ENCODE results near the gene TRPM2.

The TRPM2 gene

GRCh38 chr21:44331650-44332307 is 21.6 kb upstream of the TRPM2 start:
- TF ChIP-seq CTCF (IDR thresholded peaks at IDR 0.05; ENCODE audit: insufficient read depth, low read length, missing control alignments): no peak
- no peak for DNase-seq (ENCODE audit: low read depth, low spot score)
- ChIA-PET CTCF (interaction anchor here (0.9 kb wide), 1 partner anchor 12 kb away, joined by 3 read pairs; no protein-coding TSS in a partner anchor), POLR2A (no interaction called here)
- H3K4me3 ChIP-seq (ENCODE audit: low read depth, low read length): no peak overlapping the region

GRCh38 chr21:44332383-44332782 is 21.0 kb upstream of the TRPM2 start:
- H3K4me3 ChIP-seq (ENCODE audit: low read depth, low read length): no peak overlapping the region
- ChIA-PET CTCF (no interaction called here), POLR2A (no interaction called here)
- no peak for TF ChIP-seq CTCF (IDR thresholded peaks at IDR 0.05; ENCODE audit: insufficient read depth, low read length, missing control alignments)
- no peak for DNase-seq (ENCODE audit: low read depth, low spot score)

DNA sequence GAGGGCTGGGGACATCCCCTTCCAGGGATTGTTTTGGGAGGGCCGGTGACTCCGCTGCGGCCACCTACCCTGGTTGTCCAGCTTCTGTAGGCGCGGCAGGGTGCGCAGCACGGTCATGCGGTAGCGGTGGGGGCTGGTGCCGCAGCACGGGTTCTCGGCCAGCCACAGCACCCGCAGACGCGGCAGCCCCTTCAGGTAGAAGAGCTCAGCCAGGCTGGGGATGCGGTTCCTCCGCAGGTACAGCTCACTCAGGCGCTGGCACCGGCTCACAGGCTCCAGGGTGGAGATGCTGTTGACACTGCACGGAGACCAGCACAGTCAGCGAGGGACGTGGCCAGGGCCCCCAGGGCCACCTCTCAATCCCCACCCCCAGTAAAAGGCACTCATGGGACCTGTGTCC is 20.5 kb upstream of the TRPM2 start:
- no peak for TF ChIP-seq CTCF (IDR thresholded peaks at IDR 0.05; ENCODE audit: insufficient read depth, low read length, missing control alignments)
- H3K4me3 ChIP-seq (ENCODE audit: low read depth, low read length): no peak overlapping the region
- DNase-seq (ENCODE audit: low read depth, low spot score): no peak
- POLR2A ChIA-PET: no interaction called here
- CTCF ChIA-PET: no interaction called here

GRCh38 chr21:44333509-44334328 is 19.7 kb upstream of the TRPM2 start:
- CTCF ChIA-PET: no interaction called here
- no peak overlapping the region for H3K4me3 ChIP-seq (ENCODE audit: low read depth, low read length)
- no peak for TF ChIP-seq CTCF (IDR thresholded peaks at IDR 0.05; ENCODE audit: insufficient read depth, low read length, missing control alignments)
- DNase-seq (ENCODE audit: low read depth, low spot score): no peak
- POLR2A ChIA-PET: interaction anchor here (1.0 kb wide), 1 partner anchor 15 kb away, joined by 4 read pairs; no protein-coding TSS in a partner anchor

GRCh38 chr21:44334329-44335030 is 18.9 kb upstream of the TRPM2 start:
- no peak for TF ChIP-seq CTCF (IDR thresholded peaks at IDR 0.05; ENCODE audit: insufficient read depth, low read length, missing control alignments)
- DNase-seq (ENCODE audit: low read depth, low spot score): no peak
- ChIA-PET POLR2A (interaction anchor here (1.0 kb wide), 1 partner anchor 16 kb away, joined by 4 read pairs; no protein-coding TSS in a partner anchor), CTCF (no interaction called here)
- H3K4me3 ChIP-seq (ENCODE audit: low read depth, low read length): no peak overlapping the region

All from AG04449 (cell line).